MCF 10A (cell line): Measurements from ENCODE around the gene UPK3BL2. TPM values are rescaled to one million over a fixed set of nuclear protein-coding genes. Genes with fewer than 3 reads are reported as not detected.
"Not testable (repeated sequence)": the region's sequence is repeated elsewhere in the genome, so short reads cannot be mapped to it uniquely, and the experiment has no call there.

Experiments used
- Bru-seq: library from RNA; stranded (reverse); fragments of 400-500 nt; gene quantifications from one replicate; lab custom pipeline; 2021; lab: Mats Ljungman, UMichigan
- BruChase-seq, 2 experiments: library from RNA; stranded (reverse); fragments of 400-500 nt; gene quantifications; one replicate each; lab custom pipeline; 2021; lab: Mats Ljungman, UMichigan
- BruUV-seq: library from RNA; stranded (reverse); fragments of 400-500 nt; replicated peaks from 2 replicates; lab custom pipeline; 2021; lab: Mats Ljungman, UMichigan
- CTCF ChIA-PET: fragments of 300-600 bp; sonication (Branson Sonifier 250); formaldehyde crosslinking; extraction: SDS; loops from one replicate; lab custom pipeline; 2021; ENCODE audit warnings: antibody characterized with exemption, inconsistent platforms; lab: Yijun Ruan, JAX
- POLR2A ChIA-PET: fragments of 300-600, 350-650 bp; sonication (Branson Sonifier 250); formaldehyde crosslinking; extraction: SDS; loops from one replicate; lab custom pipeline; 2020; ENCODE audit warnings: antibody characterized with exemption, inconsistent platforms; lab: Yijun Ruan, JAX
- DNase-seq: peaks from one replicate; pipeline ENCODE4 v3.0.0-alpha.2; 2018; ENCODE audit not compliant: unreplicated experiment
- H3K27ac Mint-ChIP-seq: one replicate; pipeline ENCODE4 v1.8.0; 2022; ENCODE audit warnings: mild to moderate bottlenecking, low read depth, mixed read lengths; ENCODE audit not compliant: unreplicated experiment
- H3K27me3 Mint-ChIP-seq: one replicate; pipeline ENCODE4 v1.8.0; 2022; ENCODE audit warnings: mixed read lengths; ENCODE audit not compliant: insufficient read depth, unreplicated experiment
- H3K36me3 Mint-ChIP-seq: one replicate; pipeline ENCODE4 v1.8.0; 2022; ENCODE audit warnings: mild to moderate bottlenecking, moderate library complexity, mixed read lengths; ENCODE audit not compliant: insufficient read depth, unreplicated experiment
- H3K4me1 Mint-ChIP-seq: one replicate; pipeline ENCODE4 v1.8.0; 2022; ENCODE audit warnings: mixed read lengths; ENCODE audit not compliant: insufficient read depth, unreplicated experiment
- H3K4me3 Mint-ChIP-seq: one replicate; pipeline ENCODE4 v1.8.0; 2022; ENCODE audit warnings: mild to moderate bottlenecking, moderate library complexity, mixed read lengths; ENCODE audit not compliant: unreplicated experiment
- H3K9me3 Mint-ChIP-seq: one replicate; pipeline ENCODE4 v1.8.0; 2022; ENCODE audit warnings: mixed read lengths; ENCODE audit not compliant: unreplicated experiment
- intact Hi-C: fragments of 100-400 bp; cut with micrococcal nuclease; formaldehyde crosslinking; loops from 2 replicates; pipeline ENCODE4 v1.14.1; 2022
- long read RNA-seq: library from polyadenylated mRNA; stranded (forward); transcript quantifications from one replicate; pipeline ENCODE4 v2.0.0, GENCODE V29; 2022
- total RNA-seq: library from RNA; stranded (reverse); gene quantifications from 2 replicates; pipeline ENCODE4 v1.2.3, GENCODE V29; 2022

The UPK3BL2 gene
- total RNA-seq (17.4 and 20.0 TPM in 2 replicates), Bru-seq, nascent RNA (percentile 56 among the genes with signal in this experiment), BruChase-seq, experiment 1, labeled RNA remaining after a 6-hour chase (percentile 77 among the genes with signal in this experiment), BruChase-seq, experiment 2, labeled RNA remaining after a 2-hour chase (percentile 56 among the genes with signal in this experiment)
- long read RNA-seq = 0 reads

- POLR2A ChIA-PET = not testable (repeated sequence)
Measured at GRCh38 chr7:102543596-102543995, at the start of gene UPK3BL2. Gene UPK3BL2, minus strand, starts transcription at chr7:102543696. Its CDS starts 60 bp downstream, at chr7:102543636.

GRCh38 chr7:102592477-102593019 lies 49.1 kb upstream of the UPK3BL2 start:
- DNase-seq, H3K27ac Mint-ChIP-seq, intact Hi-C loops, CTCF ChIA-PET, H3K36me3 Mint-ChIP-seq, H3K4me3 Mint-ChIP-seq, POLR2A ChIA-PET, H3K9me3 Mint-ChIP-seq, BruUV-seq, H3K27me3 Mint-ChIP-seq, H3K4me1 Mint-ChIP-seq: not testable (repeated sequence)

More at GRCh38 chr7:102543596-102543995, at the start of gene UPK3BL2:
- CTCF ChIA-PET, intact Hi-C loops, DNase-seq, H3K4me3 Mint-ChIP-seq, BruUV-seq, H3K36me3 Mint-ChIP-seq, H3K27me3 Mint-ChIP-seq, H3K9me3 Mint-ChIP-seq, H3K27ac Mint-ChIP-seq, H3K4me1 Mint-ChIP-seq: not testable (repeated sequence)

GRCh38 chr7:102589857-102590256 lies 46.4 kb upstream of the UPK3BL2 start:
- H3K4me1 Mint-ChIP-seq, H3K27ac Mint-ChIP-seq, H3K9me3 Mint-ChIP-seq, H3K36me3 Mint-ChIP-seq, H3K4me3 Mint-ChIP-seq, intact Hi-C loops, CTCF ChIA-PET, DNase-seq, POLR2A ChIA-PET, BruUV-seq, H3K27me3 Mint-ChIP-seq: not testable (repeated sequence)

GRCh38 chr7:102583495-102583894 lies 40.0 kb upstream of the UPK3BL2 start:
- H3K4me3 Mint-ChIP-seq, H3K4me1 Mint-ChIP-seq, intact Hi-C loops, CTCF ChIA-PET, H3K9me3 Mint-ChIP-seq, DNase-seq, H3K27me3 Mint-ChIP-seq, H3K36me3 Mint-ChIP-seq, H3K27ac Mint-ChIP-seq, BruUV-seq, POLR2A ChIA-PET: not testable (repeated sequence)

GRCh38 chr7:102581722-102582121 lies 38.2 kb upstream of the UPK3BL2 start:
- not testable (repeated sequence) for BruUV-seq

GRCh38 chr7:102578486-102578885 lies 35.0 kb upstream of the UPK3BL2 start:
- H3K9me3 Mint-ChIP-seq, DNase-seq, intact Hi-C loops, CTCF ChIA-PET, H3K27ac Mint-ChIP-seq, H3K27me3 Mint-ChIP-seq, BruUV-seq, H3K36me3 Mint-ChIP-seq, H3K4me1 Mint-ChIP-seq, POLR2A ChIA-PET, H3K4me3 Mint-ChIP-seq: not testable (repeated sequence)

More at GRCh38 chr7:102581722-102582121, 38.2 kb upstream of the UPK3BL2 start:
- DNase-seq, intact Hi-C loops, H3K4me3 Mint-ChIP-seq, H3K27me3 Mint-ChIP-seq, H3K27ac Mint-ChIP-seq, H3K36me3 Mint-ChIP-seq, H3K4me1 Mint-ChIP-seq, H3K9me3 Mint-ChIP-seq, CTCF ChIA-PET, POLR2A ChIA-PET: not testable (repeated sequence)

GRCh38 chr7:102577315-102578240 lies 34.1 kb upstream of the UPK3BL2 start:
- CTCF ChIA-PET, H3K4me1 Mint-ChIP-seq, H3K27me3 Mint-ChIP-seq, H3K4me3 Mint-ChIP-seq, H3K9me3 Mint-ChIP-seq, DNase-seq, H3K36me3 Mint-ChIP-seq, intact Hi-C loops, POLR2A ChIA-PET, H3K27ac Mint-ChIP-seq, BruUV-seq: not testable (repeated sequence)

- POLR2A ChIA-PET, DNase-seq, H3K4me1 Mint-ChIP-seq, BruUV-seq, CTCF ChIA-PET, intact Hi-C loops, H3K4me3 Mint-ChIP-seq, H3K36me3 Mint-ChIP-seq, H3K27ac Mint-ChIP-seq, H3K9me3 Mint-ChIP-seq, H3K27me3 Mint-ChIP-seq: not testable (repeated sequence)
Measured at GRCh38 chr7:102576363-102576762, 32.9 kb upstream of the UPK3BL2 start.

GRCh38 chr7:102574607-102575006 lies 31.1 kb upstream of the UPK3BL2 start:
- H3K27me3 Mint-ChIP-seq, BruUV-seq, DNase-seq, H3K9me3 Mint-ChIP-seq, CTCF ChIA-PET, H3K4me1 Mint-ChIP-seq, intact Hi-C loops, POLR2A ChIA-PET, H3K4me3 Mint-ChIP-seq, H3K27ac Mint-ChIP-seq, H3K36me3 Mint-ChIP-seq: not testable (repeated sequence)
